IMR-90 (cell line): Measurements from ENCODE around the gene FRMD1.

Source experiments
- CEBPB ChIP-seq: IDR thresholded peaks from 2 replicates; pipeline ENCODE4 v1.6.1; 2012; ENCODE audit warnings: low read depth, low read length, improper control_type of control experiment
- CTCF ChIP-seq: conservative IDR thresholded peaks from 2 replicates; pipeline ENCODE4 v1.5.1; 2012; ENCODE audit warnings: mild to moderate bottlenecking, low read depth, low read length, improper control_type of control experiment

- no peak for TF ChIP-seq CTCF
- no peak for TF ChIP-seq CEBPB
These were observed 73.2 kb downstream of the FRMD1 start for GRCh38 chr6:168005796-168006195.
